HepG2 (cell line): Measurements from ENCODE around the gene HSPE1. TPM values are rescaled to one million over a fixed set of nuclear protein-coding genes. Genes with fewer than 3 reads are reported as not detected.

ENCODE experiments used
- AKAP8 ChIP-seq: sonication (generic); formaldehyde crosslinking; IDR thresholded peaks from 2 replicates; pipeline ENCODE4 v1.5.1; 2020; ENCODE audit warnings: mild to moderate bottlenecking, missing genetic modification reagents
- ARNTL ChIP-seq: sonication (generic); formaldehyde crosslinking; IDR thresholded peaks from 2 replicates; pipeline ENCODE4 v1.4.0; 2020; ENCODE audit warnings: mild to moderate bottlenecking, missing genetic modification reagents
- CEBPG ChIP-seq: IDR thresholded peaks from 2 replicates; pipeline ENCODE4 v1.6.1; 2016
- FOSL2 ChIP-seq: sonication (generic); formaldehyde crosslinking; IDR thresholded peaks from 2 replicates; pipeline ENCODE4 v1.4.0; 2020; ENCODE audit warnings: missing genetic modification reagents
- GPN1 ChIP-seq: sonication (generic); formaldehyde crosslinking; IDR thresholded peaks from 2 replicates; pipeline ENCODE4 v1.5.1; 2020; ENCODE audit warnings: missing genetic modification reagents, borderline replicate concordance
- HNF4A ChIP-seq: sonication (generic); formaldehyde crosslinking; IDR thresholded peaks from 2 replicates; pipeline ENCODE4 v1.4.0; 2020; ENCODE audit warnings: missing genetic modification reagents
- KLF9 ChIP-seq: IDR thresholded peaks from 2 replicates; pipeline ENCODE4 v1.6.1; 2016; ENCODE audit warnings: low read depth
- MAF1 ChIP-seq: sonication (generic); formaldehyde crosslinking; IDR thresholded peaks from 2 replicates; pipeline ENCODE4 v1.5.0; 2020; ENCODE audit warnings: missing genetic modification reagents, borderline replicate concordance
- NFATC3 ChIP-seq: sonication (generic); formaldehyde crosslinking; IDR thresholded peaks from 2 replicates; pipeline ENCODE4 v1.5.1; 2020; ENCODE audit warnings: mild to moderate bottlenecking, missing genetic modification reagents
- NFRKB ChIP-seq: fragments of 450-650 bp; IDR thresholded peaks from 2 replicates; pipeline ENCODE4 v1.6.1; 2017
- NR1H2 ChIP-seq: sonication (generic); formaldehyde crosslinking; IDR thresholded peaks from 2 replicates; pipeline ENCODE4 v1.8.1; 2022; ENCODE audit warnings: low read depth, missing genetic modification reagents, borderline replicate concordance
- PHF21A ChIP-seq: sonication (generic); formaldehyde crosslinking; IDR thresholded peaks from 2 replicates; pipeline ENCODE4 v1.5.0; 2020; ENCODE audit warnings: mild to moderate bottlenecking, missing genetic modification reagents
- SMARCE1 ChIP-seq: fragments of 450-650 bp; IDR thresholded peaks from 2 replicates; pipeline ENCODE4 v1.6.1; 2017; ENCODE audit warnings: borderline replicate concordance
- TOPORS ChIP-seq: sonication (generic); formaldehyde crosslinking; IDR thresholded peaks from 2 replicates; pipeline ENCODE4 v1.8.0; 2023; ENCODE audit warnings: mild to moderate bottlenecking, missing genetic modification reagents
- TSC22D2 ChIP-seq: sonication (generic); formaldehyde crosslinking; IDR thresholded peaks from 2 replicates; pipeline ENCODE4 v1.5.1; 2020; ENCODE audit warnings: missing genetic modification reagents, mild to moderate bottlenecking, borderline replicate concordance
- U2AF2 ChIP-seq: fragments of 200-400 bp; formaldehyde crosslinking; IDR thresholded peaks from 2 replicates; pipeline ENCODE4 v1.6.1; 2017; ENCODE audit warnings: low read depth, mild to moderate bottlenecking, low read length
- XBP1 ChIP-seq: sonication (generic); formaldehyde crosslinking; IDR thresholded peaks from 2 replicates; pipeline ENCODE4 v1.5.0; 2020; ENCODE audit warnings: missing genetic modification reagents
- ZMYM2 ChIP-seq: sonication (generic); formaldehyde crosslinking; IDR thresholded peaks from 2 replicates; pipeline ENCODE4 v1.8.0; 2022; ENCODE audit warnings: mild to moderate bottlenecking, missing genetic modification reagents
- ZNF180 ChIP-seq: sonication (generic); formaldehyde crosslinking; IDR thresholded peaks from 2 replicates; pipeline ENCODE4 v1.4.0; 2020; ENCODE audit warnings: low read depth, missing genetic modification reagents, borderline replicate concordance
- ZNF44 ChIP-seq: sonication (generic); formaldehyde crosslinking; IDR thresholded peaks from 2 replicates; pipeline ENCODE4 v1.5.1; 2020; ENCODE audit warnings: mild to moderate bottlenecking, missing genetic modification reagents
- ZNF570 ChIP-seq: sonication (generic); formaldehyde crosslinking; IDR thresholded peaks from 2 replicates; pipeline ENCODE4 v1.4.0; 2020; ENCODE audit warnings: mild to moderate bottlenecking, missing genetic modification reagents, borderline replicate concordance
- ZNF598 ChIP-seq: sonication (generic); formaldehyde crosslinking; IDR thresholded peaks from 2 replicates; pipeline ENCODE4 v1.5.1; 2020; ENCODE audit warnings: mild to moderate bottlenecking, missing genetic modification reagents, borderline replicate concordance
- ZSCAN9 ChIP-seq: IDR thresholded peaks from 2 replicates; pipeline ENCODE4 v1.6.1; 2016; ENCODE audit warnings: borderline replicate concordance
- polyA plus RNA-seq, 8 experiments: library from polyadenylated mRNA; depleted of rRNA in 3 of 8; stranded (reverse) in 7 of 8; unstranded in 1 of 8; fragments of >200 nt; fragmentation: Illumina TruSeq in 4 of 8; extraction: Trizol in 4 of 8; gene quantifications; 2 replicates each; pipeline versions ENCODE4 v1.2.1 to v1.2.3, GENCODE V29; 2011 to 2016; ENCODE audit warnings: low read depth in 4 of 8, missing spikeins in 1 of 8, mixed read lengths in 1 of 8; ENCODE audit not compliant: insufficient read depth in 1 of 8
- total RNA-seq, 5 experiments: library from RNA; depleted of rRNA; stranded (reverse); fragments of >200 nt; fragmentation: Illumina TruSeq; extraction: Trizol; gene quantifications; 2 replicates each; pipeline ENCODE4 v1.2.3, GENCODE V29; 2016; ENCODE audit warnings: low read depth in 1 of 5
- TF ChIP-seq, protein P1 (sequence below): sonication (generic); formaldehyde crosslinking; IDR thresholded peaks from 2 replicates; pipeline ENCODE4 v1.5.0; 2020; ENCODE audit warnings: missing genetic modification reagents
- TF ChIP-seq, protein P2 (sequence below): IDR thresholded peaks from 2 replicates; pipeline ENCODE4 v1.6.1; 2016; ENCODE audit warnings: low read depth
- TF ChIP-seq, protein P3 (sequence below): sonication (generic); formaldehyde crosslinking; conservative IDR thresholded peaks from 2 replicates; pipeline ENCODE4 v1.5.0; 2020; ENCODE audit warnings: missing genetic modification reagents
- TF ChIP-seq, protein P4 (sequence below): sonication (generic); formaldehyde crosslinking; IDR thresholded peaks from 2 replicates; pipeline ENCODE4 v1.9.0; 2021; ENCODE audit warnings: missing genetic modification reagents, mild to moderate bottlenecking, borderline replicate concordance

The HSPE1 gene
- total and polyA plus RNA-seq, 2 of the 13 experiments (the other 11 are each of a cell fraction or from before 2014, with no cell fraction given): 244 to 823 TPM

DNA sequence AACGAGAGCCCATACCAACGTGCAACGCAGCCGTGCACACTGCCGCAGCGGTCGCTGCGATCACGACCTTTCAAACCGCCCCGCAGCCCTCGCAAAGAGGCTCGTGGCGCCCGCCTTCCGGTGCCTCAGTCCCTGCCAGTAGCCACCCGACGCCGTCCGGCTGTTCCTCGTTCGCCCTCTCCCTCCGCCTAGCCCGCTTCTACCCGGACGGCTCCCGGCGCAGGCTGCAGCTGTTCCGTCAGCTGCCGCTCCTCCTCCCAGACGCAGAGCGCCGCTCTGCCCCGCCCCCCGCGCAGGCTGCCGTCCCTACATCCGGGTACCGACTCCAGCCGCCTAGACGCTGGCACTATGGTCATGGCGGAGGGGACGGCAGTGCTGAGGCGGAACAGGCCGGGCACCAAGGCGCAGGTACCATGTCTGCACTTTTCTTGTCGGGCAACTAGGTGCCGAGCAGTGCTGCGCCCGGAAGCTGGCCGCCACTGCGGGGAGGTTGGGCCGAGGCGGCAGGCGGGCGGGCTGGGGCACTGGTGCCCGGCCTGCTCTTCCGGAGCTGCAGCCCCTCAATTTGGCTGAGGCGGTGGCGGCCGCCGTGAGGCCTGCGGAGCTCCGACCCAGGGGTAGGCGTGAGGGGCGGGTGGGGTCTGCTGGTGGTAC is 15.7 kb downstream of the HSPE1 start, which contains the start of gene MOB4 (continued):
- TF ChIP-seq NFATC3 (CRISPR knock-in tag): peak; percentile 95
- peak; percentile 24; the same call in 1 of the 2 replicates for TF ChIP-seq GPN1
- TF ChIP-seq MAF1: peak; percentile 92
- peak; percentile 65; the same call in 1 of the 2 replicates for TF ChIP-seq NFRKB
- no peak; the same call in 1 of the 2 replicates for TF ChIP-seq NR1H2 (CRISPR knock-in tag)
- peak; percentile 23; the same call in 1 of the 2 replicates for TF ChIP-seq ZNF570 (CRISPR knock-in tag)
- peak; percentile 98 for TF ChIP-seq PHF21A (CRISPR knock-in tag)
- peak; percentile 93 for TF ChIP-seq AKAP8 (CRISPR knock-in tag)
- TF ChIP-seq, protein P1, sequence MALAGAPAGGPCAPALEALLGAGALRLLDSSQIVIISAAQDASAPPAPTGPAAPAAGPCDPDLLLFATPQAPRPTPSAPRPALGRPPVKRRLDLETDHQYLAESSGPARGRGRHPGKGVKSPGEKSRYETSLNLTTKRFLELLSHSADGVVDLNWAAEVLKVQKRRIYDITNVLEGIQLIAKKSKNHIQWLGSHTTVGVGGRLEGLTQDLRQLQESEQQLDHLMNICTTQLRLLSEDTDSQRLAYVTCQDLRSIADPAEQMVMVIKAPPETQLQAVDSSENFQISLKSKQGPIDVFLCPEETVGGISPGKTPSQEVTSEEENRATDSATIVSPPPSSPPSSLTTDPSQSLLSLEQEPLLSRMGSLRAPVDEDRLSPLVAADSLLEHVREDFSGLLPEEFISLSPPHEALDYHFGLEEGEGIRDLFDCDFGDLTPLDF (CRISPR knock-in tag): no peak; the same call in none of the 2 replicates
- peak; percentile 12; the same call in 1 of the 2 replicates for TF ChIP-seq ZNF180 (CRISPR knock-in tag)
- peak; percentile 100 for TF ChIP-seq TOPORS (CRISPR knock-in tag)
- TF ChIP-seq, protein P2, sequence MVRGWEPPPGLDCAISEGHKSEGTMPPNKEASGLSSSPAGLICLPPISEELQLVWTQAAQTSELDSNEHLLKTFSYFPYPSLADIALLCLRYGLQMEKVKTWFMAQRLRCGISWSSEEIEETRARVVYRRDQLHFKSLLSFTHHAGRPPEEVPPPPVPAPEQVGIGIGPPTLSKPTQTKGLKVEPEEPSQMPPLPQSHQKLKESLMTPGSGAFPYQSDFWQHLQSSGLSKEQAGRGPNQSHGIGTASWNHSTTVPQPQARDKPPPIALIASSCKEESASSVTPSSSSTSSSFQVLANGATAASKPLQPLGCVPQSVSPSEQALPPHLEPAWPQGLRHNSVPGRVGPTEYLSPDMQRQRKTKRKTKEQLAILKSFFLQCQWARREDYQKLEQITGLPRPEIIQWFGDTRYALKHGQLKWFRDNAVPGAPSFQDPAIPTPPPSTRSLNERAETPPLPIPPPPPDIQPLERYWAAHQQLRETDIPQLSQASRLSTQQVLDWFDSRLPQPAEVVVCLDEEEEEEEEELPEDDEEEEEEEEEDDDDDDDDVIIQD: peak; percentile 94
- TF ChIP-seq ZMYM2 (CRISPR knock-in tag): peak; percentile 95
- TF ChIP-seq U2AF2: no peak
- 0 out of 2 replicates have a peak, but pooled peaks have one; percentile 8 for TF ChIP-seq XBP1 (CRISPR knock-in tag)
- TF ChIP-seq ZNF598 (CRISPR knock-in tag): peak; percentile 97
- TF ChIP-seq TSC22D2: peak; percentile 97
- TF ChIP-seq HNF4A: peak; percentile 42
- TF ChIP-seq FOSL2 (CRISPR knock-in tag): peak; percentile 71
- TF ChIP-seq ZNF44 (CRISPR knock-in tag): no peak; the same call in 1 of the 2 replicates
- TF ChIP-seq KLF9 (CRISPR knock-in tag): peak; percentile 92
- TF ChIP-seq SMARCE1: no peak
- peak; percentile 90; the same call in 1 of the 2 replicates for TF ChIP-seq ZSCAN9
- peak; percentile 76; the same call in 1 of the 2 replicates for TF ChIP-seq CEBPG (CRISPR knock-in tag)
- peak; percentile 93 for TF ChIP-seq ARNTL (CRISPR knock-in tag)
- TF ChIP-seq, protein P3, sequence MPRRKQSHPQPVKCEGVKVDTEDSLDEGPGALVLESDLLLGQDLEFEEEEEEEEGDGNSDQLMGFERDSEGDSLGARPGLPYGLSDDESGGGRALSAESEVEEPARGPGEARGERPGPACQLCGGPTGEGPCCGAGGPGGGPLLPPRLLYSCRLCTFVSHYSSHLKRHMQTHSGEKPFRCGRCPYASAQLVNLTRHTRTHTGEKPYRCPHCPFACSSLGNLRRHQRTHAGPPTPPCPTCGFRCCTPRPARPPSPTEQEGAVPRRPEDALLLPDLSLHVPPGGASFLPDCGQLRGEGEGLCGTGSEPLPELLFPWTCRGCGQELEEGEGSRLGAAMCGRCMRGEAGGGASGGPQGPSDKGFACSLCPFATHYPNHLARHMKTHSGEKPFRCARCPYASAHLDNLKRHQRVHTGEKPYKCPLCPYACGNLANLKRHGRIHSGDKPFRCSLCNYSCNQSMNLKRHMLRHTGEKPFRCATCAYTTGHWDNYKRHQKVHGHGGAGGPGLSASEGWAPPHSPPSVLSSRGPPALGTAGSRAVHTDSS (CRISPR knock-in tag): peak; percentile 26; the same call in 1 of the 2 replicates
- TF ChIP-seq, protein P4, sequence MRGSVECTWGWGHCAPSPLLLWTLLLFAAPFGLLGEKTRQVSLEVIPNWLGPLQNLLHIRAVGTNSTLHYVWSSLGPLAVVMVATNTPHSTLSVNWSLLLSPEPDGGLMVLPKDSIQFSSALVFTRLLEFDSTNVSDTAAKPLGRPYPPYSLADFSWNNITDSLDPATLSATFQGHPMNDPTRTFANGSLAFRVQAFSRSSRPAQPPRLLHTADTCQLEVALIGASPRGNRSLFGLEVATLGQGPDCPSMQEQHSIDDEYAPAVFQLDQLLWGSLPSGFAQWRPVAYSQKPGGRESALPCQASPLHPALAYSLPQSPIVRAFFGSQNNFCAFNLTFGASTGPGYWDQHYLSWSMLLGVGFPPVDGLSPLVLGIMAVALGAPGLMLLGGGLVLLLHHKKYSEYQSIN (CRISPR knock-in tag): peak; percentile 49; the same call in 1 of the 2 replicates
